DMS53 treated with DMSO at 0.1 percent for 48 hours (cell line): Measurements from ENCODE around the gene ILKAP.
A peak's percentile ranks its signal among the peaks of the same experiment; 100 is the strongest.

Experiments
- DNase-seq: peaks from one replicate; lab custom pipeline; 2025; ENCODE audit not compliant: unreplicated experiment; lab: John Stamatoyannopoulos, UW

Gene ILKAP

DNA sequence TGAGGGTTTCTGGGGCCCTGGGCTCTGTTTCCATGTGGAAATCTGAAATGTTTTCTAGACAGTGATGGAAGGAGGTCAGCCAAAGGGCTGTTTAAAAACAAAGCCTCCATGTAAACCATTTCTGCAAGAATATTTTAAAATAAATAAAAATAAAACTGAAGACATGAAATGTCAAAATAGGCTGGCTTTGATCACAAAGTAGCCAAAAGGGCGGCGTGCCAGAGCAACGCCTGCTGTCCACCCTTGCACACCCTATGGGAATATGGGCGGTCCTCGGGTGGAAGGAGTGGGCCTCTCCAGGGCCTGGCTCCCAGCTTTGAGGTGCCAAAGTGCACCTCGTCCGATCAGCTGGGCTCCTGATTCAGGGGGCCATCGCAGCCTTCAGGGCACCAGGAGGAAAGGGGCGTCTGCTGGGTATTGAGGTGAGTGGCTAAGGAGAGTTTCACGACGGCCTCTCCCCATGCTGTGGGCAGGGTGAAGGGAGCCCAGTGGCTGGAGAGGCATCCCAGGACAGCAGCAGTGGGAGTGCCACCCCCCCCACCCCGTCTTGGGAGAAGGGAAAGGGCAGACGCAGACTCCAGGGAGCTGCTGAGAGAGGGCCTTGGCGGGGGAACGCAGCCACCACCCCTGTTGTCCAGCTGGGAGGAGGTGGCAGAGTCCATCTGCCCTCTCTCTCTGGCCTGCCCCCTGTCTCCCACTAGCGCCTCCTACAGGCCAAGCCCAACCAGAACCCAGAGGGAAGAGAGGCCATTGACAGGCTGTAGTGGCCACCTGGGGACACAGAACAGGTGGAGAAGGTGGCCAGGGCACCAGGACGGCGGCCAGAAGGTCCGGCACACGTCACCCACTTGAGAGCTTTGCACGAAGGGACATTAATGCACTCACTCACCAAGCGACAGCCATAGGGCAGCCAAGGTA lies 50.5 kb downstream of the ILKAP start:
- DNase-seq: no peak

- DNase-seq: no peak
These were observed 51.8 kb downstream of the ILKAP start for GRCh38 chr2:238151628-238152235.

DNA sequence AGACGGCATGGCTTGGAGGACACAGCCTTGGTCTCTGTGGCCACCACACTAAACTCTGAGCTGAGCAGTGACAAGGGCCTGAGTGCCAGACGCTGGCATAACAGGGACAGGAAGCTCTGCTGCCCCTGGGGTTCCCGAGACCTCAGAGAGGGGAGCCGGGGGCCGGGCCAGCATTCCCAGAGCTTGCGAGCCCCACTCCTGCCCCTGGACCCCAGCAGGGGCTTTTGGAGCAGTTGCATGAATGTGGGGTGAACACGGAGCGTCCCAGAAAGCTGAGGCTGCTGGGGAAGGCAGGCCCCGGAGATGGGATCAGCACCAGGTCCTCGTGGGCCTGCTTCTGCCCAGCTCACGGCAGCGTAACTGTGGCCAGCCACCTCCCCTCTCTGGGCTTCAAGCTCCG lies 52.3 kb downstream of the ILKAP start:
- DNase-seq: no peak

DNA sequence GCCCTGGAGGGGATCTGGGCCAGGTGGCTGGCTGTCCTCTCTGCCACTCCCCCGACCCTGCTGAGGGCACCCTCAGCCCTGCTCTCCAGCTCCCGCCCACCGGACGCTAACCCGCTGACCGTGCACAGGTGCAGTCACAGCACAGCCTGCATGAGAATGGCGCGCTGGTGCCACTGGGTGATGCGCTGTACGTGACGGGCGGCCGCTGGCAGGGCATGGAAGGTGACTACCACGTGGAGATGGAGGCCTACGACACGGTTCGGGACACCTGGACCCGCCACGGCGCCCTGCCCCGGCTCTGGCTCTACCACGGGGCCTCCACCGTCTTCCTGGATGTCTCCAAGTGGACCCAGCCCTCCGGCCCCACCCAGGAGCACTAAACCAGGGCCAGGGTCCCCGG lies 52.8 kb downstream of the ILKAP start:
- DNase-seq: no peak

- no peak for DNase-seq
These were observed 53.5 kb downstream of the ILKAP start for GRCh38 chr2:238149841-238150572.

DNA sequence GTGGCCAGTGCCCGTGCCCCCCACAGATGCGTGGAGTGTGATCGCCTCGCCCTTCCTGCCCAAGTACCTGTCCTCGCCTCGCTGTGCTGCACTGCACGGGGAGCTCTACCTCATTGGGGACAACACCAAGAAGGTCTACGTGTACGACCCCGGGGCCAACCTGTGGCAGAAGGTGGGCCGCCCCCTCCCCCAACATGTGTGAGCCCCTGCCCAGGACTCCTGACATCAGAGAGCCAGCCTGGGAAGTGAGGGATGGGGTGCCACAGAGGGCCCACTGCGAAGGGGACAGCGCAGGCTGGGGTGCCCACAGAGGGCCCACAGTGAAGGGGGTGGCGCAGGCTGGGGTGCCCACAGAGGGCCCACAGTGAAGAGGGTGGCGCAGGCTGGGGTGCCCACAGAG lies 54.5 kb downstream of the ILKAP start:
- no peak for DNase-seq

GRCh38 chr2:238146884-238147544 lies 56.5 kb downstream of the ILKAP start:
- DNase-seq: no peak

GRCh38 chr2:238145851-238146250 lies 57.6 kb downstream of the ILKAP start:
- DNase-seq: no peak

DNA sequence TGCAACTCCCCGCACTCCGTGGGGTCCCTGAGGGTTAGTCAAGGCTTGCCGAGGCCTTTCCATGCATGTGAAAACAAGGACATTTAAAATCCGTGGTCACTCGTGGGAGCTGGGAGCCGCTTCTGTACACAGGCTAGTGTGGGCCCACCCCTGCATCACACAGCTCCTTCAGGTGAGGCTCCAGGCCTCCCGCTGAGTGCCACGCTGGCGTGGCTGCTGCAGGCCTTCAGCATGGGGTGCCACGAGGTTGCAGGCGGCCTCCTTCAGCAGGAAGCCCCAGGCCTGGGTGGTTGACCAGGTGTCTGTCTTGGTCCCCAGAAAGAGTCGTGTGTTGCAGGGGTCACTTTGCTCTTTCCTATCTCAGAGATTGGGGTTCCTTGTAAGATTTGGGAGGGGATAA lies 58.4 kb downstream of the ILKAP start:
- DNase-seq: no peak

DNA sequence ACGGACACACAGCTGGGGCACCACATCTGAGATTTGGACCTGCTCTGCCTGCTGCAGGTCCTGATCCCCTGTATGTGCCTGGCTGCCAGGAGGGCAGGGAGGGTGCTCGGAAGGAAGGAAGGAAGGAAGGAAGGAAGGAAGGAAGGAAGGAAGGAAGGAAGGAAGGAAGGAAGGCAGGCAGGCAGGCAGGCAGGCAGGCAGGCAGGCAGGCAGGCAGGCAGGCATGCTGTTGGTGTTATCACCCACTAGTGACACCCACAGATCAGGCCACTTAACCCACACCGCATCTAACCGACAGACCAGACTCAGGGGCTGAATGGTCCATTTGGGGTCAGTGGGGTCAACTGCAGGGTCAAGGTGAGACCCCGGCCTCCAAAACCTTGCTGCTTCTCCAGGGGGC lies 59.2 kb downstream of the ILKAP start:
- no peak for DNase-seq

- peak; percentile 17 for DNase-seq
These were observed 60.1 kb downstream of the ILKAP start for GRCh38 chr2:238143239-238143951.

DNA sequence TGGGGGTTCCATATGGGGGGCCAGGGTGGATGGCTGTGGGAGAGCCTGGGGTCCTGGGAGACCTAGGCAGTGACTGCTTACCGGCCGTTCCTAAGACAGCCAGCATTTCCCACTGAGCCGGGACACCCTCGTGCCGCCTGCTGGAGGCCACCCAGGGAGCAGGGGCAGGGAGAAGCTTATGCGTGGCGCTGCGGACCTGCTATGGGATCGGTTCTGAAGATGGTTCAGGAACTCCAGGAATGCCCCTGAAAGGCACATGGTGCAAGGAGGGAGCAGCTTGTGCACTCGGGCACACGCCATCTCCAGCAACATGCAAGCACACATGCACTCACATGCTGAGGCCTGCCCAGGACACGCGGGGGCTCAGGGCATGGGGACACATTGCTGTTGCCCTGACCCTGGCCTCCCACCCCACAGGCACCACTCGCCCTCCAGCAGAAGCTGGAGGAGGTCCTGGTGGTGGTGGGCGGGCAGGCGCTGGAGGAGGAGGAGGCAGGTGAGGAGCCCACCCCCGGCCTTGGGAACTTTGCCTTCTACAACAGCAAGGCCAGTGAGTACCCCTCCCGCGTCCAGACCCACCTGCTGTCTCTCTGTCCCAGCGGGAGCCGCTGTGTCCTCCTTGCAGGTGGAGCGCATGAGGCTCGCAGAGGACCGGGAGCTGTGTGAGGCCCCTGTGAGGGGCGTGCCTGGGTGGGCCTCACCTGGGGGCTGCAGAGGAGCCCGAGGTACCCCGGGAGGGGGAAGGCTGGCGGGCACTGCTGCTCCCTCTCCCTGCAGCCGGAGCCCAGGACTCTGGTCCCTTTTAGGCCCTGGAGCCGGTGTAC lies 60.9 kb downstream of the ILKAP start:
- no peak for DNase-seq

- DNase-seq: peak; percentile 47
These were observed 61.8 kb downstream of the ILKAP start for GRCh38 chr2:238141541-238142318.

- DNase-seq: no peak
These were observed 62.6 kb downstream of the ILKAP start for GRCh38 chr2:238140721-238141540.

GRCh38 chr2:238140040-238140439 lies 63.5 kb downstream of the ILKAP start:
- DNase-seq: no peak

DNA sequence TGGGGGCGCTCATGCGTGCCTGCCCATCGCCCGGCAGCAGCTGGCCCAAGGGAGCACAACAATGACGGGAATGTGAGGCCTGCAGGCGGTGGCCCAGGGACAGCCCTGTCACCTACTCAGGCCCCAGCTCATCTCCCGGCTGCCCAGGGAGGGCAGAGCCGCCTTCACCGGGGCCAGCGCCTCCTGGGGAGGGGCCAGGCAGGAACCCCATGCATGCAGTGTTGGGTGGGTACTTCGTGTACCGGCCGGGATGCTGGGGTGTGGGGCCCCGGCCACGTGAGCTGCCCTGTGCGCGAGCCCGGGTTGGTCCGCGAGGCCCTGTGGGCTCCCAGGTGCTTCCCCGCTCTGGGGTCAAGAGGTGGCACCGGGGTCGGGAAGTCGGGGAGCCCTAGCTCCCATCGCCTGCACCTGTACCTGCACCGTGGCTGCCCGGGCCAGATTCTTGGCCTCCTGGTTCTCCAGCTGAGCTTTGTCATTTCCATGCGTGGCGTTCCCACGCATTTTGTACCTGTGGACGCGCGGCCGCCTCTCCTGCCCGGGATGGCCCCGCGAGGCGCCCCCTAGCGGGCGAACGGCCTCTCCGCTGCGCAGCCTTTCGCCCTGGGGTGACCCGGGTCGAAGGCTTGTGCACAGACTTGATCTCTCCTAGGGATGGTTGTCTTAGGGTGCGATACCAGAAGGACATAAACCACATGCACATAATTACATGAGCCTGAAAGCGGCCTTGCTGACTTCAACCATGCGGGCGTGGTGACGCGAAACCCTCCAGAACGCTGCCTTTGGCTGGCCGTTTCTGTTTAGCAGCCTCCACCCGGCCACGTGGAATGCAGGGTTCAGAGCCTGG lies 64.1 kb downstream of the ILKAP start:
- DNase-seq: no peak
